ENCODE results near the gene NISCH.

DNA sequence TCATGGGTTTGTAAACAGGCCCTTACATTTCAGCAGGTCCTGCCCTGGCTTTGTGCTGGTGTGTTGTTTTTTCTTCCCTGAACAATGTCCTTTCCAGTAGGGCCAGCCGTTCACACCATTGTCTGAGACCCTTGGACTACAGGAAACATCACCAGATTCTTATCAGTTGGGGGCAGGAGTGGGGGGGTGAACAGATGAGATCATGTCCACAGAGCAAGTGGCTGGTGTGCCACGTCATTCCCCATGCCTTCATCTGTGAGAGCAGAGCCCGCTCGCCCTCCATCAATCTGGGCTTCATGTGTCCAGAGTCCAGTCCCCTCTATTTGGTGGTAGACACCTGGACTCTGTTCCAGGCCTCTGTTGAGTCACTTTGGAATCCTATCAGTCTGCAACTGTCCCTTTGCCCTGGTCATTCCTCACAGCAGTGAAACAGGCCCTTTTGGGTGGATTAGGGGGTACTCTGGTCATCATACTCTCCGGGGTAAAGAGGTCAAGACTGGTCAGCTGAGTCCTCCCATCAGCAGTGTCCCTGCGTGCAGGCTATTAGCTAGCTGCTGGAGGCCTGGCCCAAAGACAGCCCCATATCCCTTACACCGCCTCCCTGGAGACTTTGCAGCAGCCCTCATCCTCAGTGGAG, 25.5 kb upstream of the NISCH start:
- no peak for TF ChIP-seq CTCF (IDR thresholded peaks at IDR 0.05)
- no peak for TF ChIP-seq POLR2A (IDR thresholded peaks at IDR 0.05)

Data from breast epithelium (tissue), 3 donors.